Fibroblast of peridontal ligament (primary cell): ENCODE results near the gene TMF1.
A peak's percentile ranks its signal among the peaks of the same experiment; 100 is the strongest.

ENCODE experiments used
- DNase-seq: peaks from one replicate; pipeline ENCODE4 v3.0.0-alpha.2; 2010; ENCODE audit errors: extremely low read depth

The TMF1 gene

DNA sequence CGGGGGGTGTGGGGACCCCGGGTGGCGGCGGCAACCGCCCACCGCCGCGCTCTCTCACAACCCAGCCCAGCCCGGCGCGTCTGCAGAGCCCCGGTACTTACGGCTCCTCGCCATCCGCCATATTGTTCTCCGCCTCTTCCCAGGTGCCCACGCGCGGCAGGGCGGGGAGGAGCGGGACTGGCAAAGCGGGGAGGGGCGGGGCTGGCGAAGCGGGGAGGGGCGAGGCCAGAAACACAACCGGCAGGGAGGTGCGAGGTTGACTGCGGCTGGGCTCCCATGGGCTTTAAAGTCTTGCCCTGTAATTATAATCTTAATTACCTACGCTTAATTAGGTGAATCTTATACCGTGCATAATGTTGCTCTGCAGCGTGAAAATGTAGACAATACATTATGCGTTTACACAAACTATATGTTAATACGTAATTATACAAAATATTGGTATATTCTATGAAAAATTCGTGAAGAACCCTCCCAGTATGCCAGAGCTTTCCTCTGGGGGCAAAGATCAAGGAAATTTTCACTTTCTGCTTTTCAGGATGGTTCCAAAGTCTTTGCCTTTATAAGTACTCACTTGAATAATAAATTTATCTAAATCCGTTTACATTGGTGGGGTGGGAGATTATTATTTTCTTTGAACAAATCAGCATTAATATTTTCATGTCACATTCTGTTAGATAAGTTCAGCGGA, 28.2 kb upstream of the TMF1 start, which contains the start of gene UBA3:
Gene UBA3, minus strand, starts transcription at position 133 of the 688 bp plus-strand sequence. Its CDS starts 12 bp downstream, at position 121.
- DNase-seq: peak; percentile 67

DNA sequence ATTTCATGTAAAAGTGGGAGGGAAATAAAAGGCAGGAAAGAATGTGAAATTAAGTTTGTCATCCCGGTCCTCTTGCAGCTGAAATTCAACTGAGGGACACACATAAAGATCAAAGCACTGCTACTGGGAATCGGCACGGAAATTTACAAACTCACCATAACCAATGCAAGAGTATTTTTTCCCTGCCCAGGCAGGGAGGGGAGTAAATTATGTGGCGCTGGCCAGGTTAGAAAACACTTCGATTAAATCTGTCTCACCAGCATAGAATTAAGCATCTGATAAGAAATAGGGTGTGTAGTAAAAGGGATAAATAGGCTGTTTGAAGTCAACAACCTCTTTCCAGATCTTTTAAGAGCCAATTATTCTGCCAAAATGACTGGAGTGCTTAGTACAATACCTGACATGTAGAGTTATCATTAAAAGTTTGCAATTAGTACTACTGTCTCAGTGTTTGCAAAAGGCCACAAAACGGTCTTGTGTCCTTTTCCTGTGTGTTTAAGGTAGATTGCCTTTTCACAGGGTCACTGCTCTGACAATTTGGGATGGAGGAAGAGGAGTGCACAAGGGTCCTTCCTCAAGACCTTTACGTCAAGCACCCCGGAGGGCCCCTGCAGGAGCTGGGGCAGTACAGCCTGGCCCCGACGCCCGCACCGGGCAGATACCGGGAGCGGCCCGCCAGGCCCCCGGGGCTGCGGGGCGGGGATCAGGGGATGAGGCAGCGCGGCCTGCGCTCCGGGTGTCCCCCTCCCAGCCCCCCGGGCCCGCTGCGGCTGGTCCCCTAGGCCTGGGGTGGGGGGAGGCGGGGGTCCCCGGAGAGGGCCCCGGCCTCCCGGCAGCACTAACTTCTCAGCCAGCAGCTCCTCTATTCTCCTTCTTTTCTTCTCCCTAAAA, 27.4 kb upstream of the TMF1 start:
- no peak for DNase-seq

- DNase-seq: no peak
Measured at GRCh38 chr3:69072928-69073327, 20.8 kb upstream of the TMF1 start.

DNA sequence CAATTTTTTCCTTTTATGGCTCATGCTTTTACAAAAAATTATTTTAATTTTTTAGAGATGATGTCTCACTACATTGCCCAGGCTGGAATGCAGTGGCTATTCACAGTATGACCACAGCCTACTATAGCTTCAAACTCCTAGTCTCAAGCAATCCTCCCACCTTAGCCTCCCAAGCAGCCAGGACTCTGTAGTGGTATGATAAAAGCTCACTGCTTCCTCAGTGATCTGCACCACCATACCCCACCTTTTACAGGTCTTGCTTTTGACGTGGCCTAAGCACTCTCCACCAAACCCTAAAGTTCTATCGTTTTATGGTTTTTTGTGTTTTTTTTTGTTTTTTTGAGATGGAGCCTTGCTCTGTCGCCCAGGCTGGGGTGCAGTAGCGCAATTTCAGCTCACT, 14.0 kb upstream of the TMF1 start:
- DNase-seq: no peak

DNA sequence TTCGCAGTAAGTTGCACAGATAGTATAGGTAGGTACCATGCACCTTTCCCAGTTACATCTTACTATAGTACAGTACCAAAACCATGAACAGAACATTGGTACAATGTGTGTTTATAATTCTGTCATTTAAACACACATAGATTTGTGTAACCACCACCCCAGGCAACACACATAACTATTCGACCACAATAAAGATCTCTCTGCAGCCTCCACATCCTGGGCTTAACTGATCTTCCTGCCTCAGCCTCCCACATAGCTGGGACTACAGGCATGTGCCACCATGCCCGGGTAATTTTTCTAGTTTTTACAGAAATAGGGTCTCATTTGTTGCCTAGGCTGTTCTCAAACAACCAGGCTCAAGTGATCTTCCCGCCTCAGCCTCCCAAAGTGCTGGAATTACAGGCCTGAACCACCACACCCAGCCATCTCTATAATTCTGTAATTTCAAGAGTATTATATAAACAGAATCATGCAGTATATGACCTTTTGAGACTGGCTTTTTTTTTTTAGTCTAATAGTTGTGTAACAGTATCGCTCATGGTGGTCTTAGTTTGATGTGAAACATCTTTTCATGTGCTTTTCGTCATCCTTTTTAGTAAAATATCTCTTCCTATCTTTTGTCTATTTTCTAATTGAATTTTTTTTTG, 13.3 kb upstream of the TMF1 start:
- DNase-seq: no peak

- no peak for DNase-seq
Measured at GRCh38 chr3:69063636-69064035, 11.5 kb upstream of the TMF1 start.

- no peak for DNase-seq
Measured at GRCh38 chr3:69059688-69060087, 7.6 kb upstream of the TMF1 start.

DNA sequence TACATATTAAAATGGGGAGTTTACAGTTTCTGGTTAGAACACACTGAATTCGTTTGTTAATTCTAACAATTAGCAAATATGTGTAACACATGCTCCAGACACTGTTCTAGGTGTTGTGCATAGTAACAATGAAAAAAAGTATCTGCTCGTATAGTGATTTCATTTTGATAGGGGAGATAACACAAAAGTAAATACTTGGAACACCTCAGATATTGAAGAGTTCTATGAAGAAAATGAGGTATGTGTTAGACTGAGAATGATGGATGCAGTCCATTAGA, 6.8 kb upstream of the TMF1 start:
- no peak for DNase-seq

DNA sequence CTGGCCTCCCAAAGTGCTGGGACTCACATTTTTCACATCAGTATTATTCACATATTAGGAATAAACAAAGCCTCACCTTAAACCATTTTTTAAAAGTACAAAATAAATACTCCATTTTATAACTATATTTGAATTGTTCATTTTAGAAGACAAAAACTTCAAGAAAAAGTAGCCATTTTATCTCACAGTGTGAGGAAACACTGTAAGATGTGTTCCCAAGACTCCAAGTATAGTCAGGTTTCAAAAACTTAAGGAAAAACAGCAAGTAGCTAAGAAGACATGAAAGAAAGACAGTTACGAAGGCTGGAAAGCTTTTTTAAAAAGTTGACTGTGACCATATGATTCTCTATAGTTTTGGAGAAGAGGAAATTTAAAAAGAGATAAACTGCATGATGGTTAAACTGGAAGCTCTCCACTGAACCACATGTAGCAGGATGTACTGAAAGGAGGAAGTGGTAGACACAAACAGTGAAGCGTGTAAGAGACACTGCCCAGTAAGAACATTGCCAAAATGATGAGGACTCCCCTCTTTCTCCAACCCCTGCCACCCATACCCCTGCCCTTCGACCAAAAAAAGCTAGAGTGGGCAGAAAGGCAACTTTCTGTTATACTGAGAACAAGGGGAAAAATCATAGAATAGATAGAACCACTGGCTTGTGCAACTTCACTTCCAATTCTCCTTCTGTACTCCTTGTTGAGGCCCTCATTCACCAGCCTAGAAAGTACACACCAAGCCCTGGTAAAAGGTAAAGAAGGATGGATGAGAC, 6.2 kb upstream of the TMF1 start:
- DNase-seq: no peak

GRCh38 chr3:69052472-69052898, 352 bp upstream of the TMF1 start:
- no peak for DNase-seq

DNA sequence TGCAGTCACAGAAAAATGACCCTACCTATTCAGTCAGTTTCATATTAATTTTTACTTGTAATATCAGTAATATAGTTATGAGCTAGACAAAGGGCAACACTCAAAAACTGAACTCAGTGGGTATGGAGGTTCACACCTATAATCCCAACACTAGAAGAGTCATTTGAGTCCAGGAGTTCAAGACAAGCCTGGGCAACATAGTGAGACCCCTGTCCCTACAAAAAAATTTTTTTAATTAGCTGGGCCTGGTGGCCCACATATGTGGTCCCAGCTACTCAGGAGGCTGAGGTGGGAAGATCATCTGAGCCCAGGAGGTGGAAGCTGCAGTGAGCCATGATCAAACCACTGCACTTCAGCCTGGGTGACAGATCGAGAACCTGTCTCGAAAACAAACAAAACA, 3.1 kb downstream of the TMF1 start:
- DNase-seq: no peak

DNA sequence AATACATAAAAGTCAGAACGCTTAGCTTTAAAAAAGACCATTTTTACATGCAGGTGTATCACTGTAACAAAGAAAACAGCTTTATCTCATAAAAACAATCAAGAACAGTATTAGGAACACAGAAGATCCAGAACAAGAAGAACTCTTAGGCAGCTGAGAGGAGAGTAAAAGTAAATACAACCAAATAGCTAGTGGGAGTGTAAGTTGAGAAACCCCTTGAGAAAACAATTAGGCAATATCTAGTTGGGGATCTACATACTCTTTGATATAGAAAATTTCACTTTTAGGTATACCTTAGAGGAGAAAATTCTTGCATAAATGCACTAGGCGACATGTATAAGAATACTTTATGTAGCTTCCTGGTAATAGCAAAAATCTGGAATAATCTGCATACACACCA, 7.5 kb downstream of the TMF1 start:
- peak; percentile 41 for DNase-seq

GRCh38 chr3:69033470-69033869, 18.7 kb downstream of the TMF1 start:
- peak; percentile 45 for DNase-seq

GRCh38 chr3:69032737-69033136, 19.4 kb downstream of the TMF1 start:
- DNase-seq: no peak

GRCh38 chr3:69032142-69032541, 20.0 kb downstream of the TMF1 start:
- peak; percentile 14 for DNase-seq

DNA sequence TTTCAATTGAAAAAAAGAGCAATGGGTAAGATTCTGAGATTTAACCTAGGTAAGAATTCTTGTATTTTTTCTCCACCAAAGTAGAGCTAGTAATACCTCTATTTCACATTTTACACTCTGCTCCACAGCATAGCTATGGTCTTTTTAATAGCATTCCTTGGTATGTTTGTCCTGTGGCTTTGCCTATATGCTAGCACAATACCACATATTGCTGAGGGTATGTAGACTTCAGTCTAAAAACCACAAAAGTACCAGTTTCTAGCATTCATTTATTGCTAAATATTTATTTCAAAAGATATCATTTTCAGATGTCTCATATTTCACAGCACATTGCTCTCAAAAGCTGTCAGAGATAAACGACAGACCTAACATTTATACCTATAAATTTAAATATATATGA, 20.5 kb downstream of the TMF1 start:
- peak; percentile 11 for DNase-seq

- DNase-seq: no peak
Measured at GRCh38 chr3:69020857-69021256, 31.3 kb downstream of the TMF1 start.

- peak; percentile 25 for DNase-seq
Measured at GRCh38 chr3:69020424-69020823, 31.7 kb downstream of the TMF1 start.

DNA sequence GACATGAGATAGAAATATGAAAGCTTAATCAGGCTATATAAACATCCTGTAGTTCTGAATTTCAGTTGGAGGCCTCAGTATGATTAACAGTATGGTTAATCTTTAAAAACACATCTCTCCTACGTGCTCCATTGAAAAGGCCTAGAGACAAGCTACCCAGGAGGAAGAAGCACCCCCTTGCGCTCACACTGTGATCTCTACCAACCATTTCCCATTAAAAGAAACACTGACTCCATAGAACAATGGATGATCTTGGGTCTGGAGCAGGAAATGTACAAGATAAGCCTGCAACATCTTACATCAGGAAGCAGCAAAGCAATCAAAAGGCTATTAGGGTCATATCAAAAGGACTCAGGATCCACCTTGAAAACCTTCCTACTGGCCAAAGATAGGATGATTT, 35.2 kb downstream of the TMF1 start:
- DNase-seq: no peak

DNA sequence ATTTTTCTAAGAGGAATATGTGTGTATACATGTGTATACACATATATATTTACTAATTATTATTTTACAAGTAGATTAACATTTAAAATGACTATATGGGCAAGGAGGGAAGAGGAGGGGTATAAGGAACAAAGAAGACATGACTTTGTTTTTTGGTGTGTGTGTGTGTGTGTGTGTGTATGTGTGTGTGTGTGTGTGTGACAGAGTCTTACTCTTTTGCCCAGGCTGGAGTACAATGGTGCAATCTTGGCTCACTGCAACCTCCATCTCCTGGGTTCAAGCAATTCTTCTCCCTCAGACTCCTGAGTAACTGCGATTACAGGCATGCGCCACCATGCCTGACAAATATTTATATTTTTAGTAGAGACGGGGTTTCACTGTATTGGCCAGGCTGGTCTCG, 36.0 kb downstream of the TMF1 start:
- DNase-seq: no peak

GRCh38 chr3:69014022-69014580, 38.0 kb downstream of the TMF1 start:
- no peak for DNase-seq
